GM19099 (cell line): ENCODE results near the gene HOXA5.

ENCODE experiments used
- POLR2A ChIP-seq: IDR thresholded peaks from 3 replicates; pipeline ENCODE4 v1.6.1; 2011; ENCODE audit warnings: low read depth; ENCODE audit not compliant: insufficient read length; ENCODE audit errors: extremely low read depth

The HOXA5 gene

DNA sequence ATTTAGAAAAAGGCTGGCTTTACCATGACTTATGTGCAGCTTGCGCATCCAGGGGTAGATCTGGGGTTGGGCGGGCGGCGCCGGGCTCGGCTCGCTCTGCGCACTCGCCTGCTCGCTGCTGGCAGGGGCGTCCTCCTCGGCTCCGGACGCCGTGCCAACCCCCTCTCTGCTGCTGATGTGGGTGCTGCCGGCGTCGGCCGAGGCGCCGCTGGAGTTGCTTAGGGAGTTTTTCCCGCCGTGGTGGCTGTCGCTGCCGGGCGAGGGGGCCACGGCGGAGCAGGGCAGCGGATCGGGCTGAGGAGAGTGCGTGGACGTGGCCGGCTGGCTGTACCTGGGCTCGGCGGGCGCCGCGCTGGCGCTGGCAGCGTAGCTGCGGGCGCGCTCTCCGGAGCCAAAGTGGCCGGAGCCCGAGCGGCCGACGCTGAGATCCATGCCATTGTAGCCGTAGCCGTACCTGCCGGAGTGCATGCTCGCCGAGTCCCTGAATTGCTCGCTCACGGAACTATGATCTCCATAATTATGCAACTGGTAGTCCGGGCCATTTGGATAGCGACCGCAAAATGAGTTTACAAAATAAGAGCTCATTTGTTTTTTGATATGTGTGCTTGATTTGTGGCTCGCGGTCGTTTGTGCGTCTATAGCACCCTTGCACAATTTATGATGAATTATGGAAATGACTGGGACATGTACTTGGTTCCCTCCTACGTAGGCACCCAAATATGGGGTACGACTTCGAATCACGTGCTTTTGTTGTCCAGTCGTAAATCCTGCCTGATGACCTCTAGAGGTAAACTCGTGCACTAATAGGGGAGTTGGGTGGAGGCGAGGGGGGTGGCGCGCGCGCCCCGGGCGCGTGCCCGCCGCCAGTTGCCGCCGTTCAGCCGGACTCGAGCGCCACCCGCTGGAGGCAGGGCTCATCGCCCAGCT, at the start of gene HOXA5:
HOXA5 (minus strand) TSS at position 659 of the 927 bp plus-strand sequence; CDS start at position 585, 74 bp downstream.
- no peak for TF ChIP-seq POLR2A

DNA sequence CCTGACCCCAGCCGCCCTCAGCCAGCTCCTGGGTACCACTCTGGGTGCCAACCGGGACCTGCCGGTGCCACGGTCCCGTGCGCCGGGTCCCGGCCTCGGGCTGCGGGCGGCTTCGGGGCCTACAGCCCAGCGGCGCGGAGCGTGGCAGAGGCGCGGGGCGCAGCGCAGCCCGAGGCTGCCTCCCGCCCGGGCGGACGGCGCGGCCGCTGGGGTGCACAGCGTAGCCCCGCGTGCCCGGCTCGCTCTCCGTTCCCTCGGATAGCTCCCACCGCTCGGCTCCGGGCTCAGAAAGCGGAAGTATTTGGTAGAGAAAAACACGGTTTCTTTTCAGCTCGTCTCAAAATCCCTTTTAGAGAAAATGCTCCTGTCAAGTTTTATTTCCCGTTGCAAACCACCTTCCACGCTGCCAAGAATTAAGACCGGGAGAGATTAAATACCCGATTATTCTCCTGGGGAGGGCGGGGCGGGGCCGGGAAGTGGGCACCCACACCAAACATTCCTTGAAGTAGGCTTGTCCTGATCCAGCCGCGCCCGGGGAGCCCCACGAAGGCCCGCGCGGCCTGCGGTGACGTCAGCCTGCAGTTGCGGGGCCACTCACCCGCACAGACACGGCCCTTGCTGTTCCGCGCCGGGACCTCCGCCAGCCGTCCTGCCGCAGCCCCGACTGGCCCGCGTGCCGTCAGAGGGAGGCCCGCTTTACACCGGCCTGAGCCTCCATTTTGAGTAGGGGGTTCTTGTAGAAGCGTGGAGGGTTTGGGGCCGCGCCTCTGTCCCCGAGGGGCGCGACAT, 49.3 kb upstream of the HOXA5 start:
- no peak for TF ChIP-seq POLR2A

DNA sequence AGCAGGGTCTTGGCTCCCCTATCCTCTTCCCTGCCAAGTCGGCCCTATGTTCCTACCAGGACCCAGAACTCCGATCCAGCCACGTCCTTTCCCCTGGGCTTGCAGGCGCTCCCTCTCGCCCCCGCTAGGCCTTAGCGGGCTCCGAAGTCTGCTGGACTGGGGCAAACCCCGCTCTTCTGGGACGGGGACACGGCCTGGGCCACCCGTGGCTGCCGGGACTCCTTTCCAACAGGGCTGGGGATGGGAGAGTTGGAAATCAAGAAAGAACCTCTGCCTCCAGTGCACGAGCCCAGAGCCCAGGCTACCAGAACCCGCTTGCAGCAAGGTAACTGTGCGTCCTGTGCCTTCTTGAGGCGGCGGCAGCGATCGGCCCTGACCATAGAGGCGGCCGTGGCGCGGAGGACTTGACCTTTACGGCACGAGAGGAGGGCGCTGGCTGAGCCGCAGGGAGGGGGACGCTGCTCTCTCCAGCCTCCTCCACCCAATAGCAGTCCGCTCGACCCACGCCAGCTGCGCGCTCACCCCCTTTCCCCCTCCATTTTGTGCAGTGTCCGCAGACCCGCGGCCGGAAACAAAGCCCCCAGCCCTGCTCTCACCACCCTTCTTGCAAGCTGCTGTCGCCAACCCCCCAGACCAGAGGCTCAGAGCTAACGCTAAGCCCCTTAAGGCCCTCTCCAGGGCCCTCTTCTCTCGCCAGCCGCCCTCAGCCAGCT, 48.5 kb upstream of the HOXA5 start:
- no peak for TF ChIP-seq POLR2A

DNA sequence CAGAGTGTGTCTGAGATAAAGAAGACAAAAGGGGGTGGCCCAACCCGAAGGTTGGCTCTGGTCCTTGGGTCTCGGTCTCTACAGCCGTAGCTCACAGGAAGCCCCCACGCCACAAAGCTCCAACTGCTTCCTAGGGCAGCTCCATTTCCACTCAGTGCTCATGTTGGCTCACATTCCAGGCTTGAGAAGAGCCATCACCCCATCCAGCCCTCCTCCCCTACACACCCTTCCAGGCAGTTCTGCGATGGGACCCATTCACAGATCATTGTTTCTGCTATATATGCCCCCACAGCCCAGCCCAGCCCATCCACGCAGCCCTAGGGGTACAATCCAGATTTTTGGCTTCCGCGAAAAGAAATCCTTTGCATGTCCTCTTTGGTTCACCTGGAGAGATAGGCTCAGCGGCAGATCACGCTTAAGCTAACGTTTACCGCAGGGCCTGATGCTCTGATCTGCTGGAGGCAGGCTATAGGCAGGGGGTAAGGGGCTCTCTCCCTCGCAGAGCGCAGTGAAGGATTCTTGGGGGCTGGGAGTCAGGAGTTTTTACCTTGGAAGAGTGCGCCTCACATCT, 47.8 kb upstream of the HOXA5 start:
- no peak for TF ChIP-seq POLR2A

DNA sequence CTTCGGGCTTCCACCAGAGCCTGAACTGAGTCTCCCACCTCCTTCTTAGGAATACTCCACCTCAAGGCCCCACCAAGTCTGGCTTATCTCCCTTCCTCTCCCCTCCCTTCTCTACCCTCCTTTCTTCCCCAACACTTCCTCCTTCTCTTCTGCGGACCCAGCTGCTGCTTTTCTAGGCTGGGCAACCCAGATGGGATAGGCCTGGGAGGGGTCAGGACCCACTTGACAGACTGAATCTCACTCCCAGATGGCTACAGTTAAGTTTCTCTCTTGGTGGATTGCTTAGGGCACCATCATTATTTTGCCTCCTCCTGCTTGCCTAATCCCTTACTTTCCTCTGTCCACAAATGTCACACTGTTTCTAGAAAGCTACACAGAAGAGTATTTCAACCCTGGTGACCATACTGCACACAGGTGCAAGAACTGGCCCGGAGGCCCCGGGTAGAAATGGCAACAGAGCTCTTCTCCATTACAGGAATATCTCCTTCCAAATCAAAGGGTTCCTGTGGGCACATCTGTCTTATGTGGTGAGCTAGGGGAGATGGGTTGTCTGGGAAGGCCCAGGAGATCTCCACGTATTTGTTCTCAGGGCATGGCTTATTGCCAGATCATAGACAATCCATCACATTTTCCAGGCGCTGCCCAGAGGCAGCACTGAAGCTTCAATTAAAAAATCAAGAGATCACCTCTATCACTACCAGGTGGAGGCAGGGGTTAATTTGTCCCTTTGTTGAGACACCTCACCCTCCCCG, 46.7 kb upstream of the HOXA5 start:
- no peak for TF ChIP-seq POLR2A

GRCh38 chr7:27189295-27189996, 46.0 kb upstream of the HOXA5 start:
- no peak for TF ChIP-seq POLR2A

GRCh38 chr7:27188386-27189294, 45.2 kb upstream of the HOXA5 start:
- no peak for TF ChIP-seq POLR2A

DNA sequence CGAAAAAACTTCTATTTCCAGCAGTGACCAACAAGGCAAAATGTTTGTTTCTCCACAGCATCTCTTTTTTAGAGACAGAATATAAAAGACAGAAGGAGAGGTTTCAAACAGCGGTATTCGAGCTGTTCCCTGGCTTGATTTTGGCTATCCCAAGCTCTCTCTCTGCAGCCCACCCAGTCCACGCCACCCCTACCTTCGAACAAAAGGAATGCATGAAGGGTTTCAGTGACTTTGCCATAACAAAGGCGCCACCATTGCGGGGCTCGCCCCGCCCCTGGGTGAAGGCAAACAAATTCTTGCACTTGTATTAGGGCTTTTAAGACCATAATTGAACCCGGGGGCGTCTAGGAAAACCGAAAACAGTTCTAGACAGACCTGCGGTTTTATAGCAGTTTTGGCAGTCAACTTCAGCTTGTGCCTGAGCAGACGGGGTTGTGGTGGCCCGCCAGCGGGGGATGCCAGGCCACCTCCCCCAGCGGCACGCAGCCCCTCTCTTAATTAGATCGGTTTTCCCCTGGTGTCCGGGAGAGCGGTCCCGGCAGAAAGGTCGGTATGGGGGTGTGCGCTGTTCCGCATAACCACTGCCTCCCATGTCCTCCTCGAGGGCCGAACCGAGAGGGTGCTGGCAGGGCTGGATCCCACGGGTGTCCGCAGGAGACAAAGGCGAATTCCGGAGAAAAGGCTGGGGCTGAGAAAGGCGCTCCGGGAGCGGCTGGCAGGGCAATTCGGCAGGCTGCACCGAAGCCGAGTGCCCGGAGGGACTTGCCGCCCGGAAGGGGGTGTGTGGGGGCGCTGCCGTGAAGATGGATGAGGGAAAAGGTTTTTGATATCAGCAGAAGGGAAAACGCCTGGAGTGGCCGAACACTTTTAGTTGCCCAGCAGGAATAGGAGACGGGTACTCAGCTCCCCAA, 44.2 kb upstream of the HOXA5 start:
- no peak for TF ChIP-seq POLR2A

DNA sequence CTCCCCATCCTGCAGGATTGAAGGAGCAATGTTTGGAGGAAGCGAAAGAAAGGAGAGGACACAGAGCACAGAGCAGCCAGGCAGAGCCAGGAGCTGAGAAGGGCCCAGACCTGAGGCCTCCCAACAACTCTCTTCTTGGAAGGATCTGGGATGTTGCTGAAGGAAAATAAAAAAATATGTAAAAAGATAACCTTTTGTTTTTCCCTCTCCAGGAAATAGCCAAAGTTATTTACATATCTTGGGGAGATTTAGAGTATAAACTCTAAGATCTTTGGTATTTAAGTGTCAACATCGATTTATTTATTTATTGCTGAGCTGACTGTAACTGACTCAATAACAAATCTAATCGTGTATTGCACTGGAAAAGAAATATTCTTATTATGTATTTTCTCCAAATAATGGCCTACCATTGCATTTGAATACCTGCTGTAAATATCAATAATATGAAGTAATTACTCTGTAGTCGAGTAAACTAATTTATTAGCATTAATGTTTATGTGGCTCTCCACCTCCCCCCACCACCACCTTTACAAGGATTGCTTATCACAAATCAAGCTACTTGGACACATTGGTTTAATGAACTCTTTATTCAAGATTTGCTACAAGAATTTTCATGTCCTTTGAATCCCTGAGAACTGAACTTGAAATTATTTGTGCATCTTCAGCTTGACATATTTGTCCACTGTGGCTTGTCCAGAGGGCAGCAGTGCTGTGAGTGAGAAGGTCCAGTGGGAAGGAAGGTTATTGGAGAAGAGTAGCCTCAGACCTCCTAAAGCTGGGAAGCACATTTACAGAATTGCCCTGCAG, 43.4 kb upstream of the HOXA5 start:
- no peak for TF ChIP-seq POLR2A

DNA sequence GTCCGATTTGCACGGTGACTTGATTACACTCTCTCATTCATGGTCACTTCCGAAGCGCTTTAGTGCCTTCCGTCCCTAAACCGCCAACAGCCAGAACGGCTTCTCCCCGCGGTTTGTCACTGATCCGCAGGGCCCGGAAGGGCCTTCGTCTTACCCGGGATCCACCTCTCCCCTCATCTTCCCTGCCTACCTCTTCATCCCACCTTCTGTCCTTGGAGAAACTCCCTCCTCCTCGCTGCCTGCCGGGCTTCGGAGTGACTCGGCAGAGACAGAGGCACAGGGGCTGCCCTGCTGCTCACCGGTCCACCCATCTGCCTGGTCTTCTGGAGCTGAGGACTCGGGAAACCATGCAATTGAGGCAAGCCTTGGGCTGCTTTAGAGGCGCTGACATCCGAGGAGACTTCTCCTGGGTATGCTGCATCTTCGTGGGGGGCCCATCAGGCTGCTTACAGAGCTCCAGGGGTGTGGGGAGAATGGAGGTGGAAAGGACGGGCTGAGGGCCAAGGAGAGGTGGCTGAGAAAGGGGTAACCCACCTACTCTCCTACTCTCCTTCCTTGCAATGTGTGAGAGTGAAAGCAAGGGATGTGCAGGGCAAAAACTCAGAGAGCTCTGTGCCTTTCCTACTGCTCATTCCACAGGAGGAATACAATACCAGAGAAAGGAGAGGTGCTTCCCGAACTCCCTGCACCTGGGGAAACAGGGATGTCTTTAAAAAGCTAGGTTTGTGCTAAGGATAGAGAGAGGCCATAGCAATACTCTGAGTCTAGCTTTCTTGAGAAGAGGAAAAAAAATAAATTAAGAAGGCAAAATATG, 42.6 kb upstream of the HOXA5 start:
- TF ChIP-seq POLR2A: no peak
